Cortex of kidney (tissue), 1 donor: ENCODE measurements around the gene QSER1.
"Not testable (repeated sequence)": the region's sequence is repeated elsewhere in the genome, so short reads cannot be mapped to it uniquely, and the experiment has no call there.

ENCODE experiments used
- DNase-seq: peaks from one replicate; lab custom pipeline; 2025; lab: John Stamatoyannopoulos, UW

QSER1 gene

GRCh38 chr11:33001281-33001680, 108.7 kb downstream of the QSER1 start:
- DNase-seq = no peak

DNA sequence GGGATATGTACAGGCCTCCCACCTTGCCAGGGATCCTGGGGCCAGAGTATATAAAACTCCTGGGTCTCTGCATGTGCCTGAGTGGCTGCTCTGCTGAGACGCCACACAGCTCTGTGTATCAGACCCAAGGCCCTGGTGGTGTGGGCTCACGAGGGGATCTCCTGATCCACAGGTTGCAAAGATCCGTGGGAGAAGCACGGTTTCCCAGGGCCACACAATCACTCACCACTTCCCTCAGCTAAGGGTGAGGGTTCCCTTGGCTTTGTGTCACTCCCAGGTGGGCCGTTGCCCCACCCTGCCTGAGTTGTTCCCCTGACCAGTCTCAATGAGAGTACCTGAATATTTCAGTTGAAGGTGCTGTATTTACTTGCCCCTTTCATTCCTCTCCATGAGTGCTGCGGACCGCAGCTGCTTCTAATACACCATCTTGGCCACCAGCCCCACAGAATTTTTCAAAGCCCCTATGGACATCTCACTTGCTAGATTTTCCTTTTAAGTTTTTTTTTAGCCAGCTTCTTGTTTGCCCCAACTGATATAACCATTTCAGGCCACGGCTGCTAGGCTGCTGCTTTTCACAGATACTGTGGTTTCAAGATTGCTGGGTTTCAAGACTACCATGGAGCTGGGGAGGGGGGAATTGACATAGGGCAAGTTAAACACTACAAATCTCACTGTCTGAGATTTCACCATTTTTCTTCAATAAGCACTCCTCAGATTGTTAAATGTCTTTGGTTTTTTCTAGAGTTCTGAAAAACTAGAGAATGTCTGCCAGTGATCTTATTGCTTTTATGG, 109.3 kb downstream of the QSER1 start:
- DNase-seq = no peak

GRCh38 chr11:33005175-33005574, 112.6 kb downstream of the QSER1 start:
- no peak for DNase-seq

GRCh38 chr11:33006010-33006409, 113.4 kb downstream of the QSER1 start:
- no peak for DNase-seq

- DNase-seq = no peak
Observed at GRCh38 chr11:33013755-33014154, 121.1 kb downstream of the QSER1 start.

DNA sequence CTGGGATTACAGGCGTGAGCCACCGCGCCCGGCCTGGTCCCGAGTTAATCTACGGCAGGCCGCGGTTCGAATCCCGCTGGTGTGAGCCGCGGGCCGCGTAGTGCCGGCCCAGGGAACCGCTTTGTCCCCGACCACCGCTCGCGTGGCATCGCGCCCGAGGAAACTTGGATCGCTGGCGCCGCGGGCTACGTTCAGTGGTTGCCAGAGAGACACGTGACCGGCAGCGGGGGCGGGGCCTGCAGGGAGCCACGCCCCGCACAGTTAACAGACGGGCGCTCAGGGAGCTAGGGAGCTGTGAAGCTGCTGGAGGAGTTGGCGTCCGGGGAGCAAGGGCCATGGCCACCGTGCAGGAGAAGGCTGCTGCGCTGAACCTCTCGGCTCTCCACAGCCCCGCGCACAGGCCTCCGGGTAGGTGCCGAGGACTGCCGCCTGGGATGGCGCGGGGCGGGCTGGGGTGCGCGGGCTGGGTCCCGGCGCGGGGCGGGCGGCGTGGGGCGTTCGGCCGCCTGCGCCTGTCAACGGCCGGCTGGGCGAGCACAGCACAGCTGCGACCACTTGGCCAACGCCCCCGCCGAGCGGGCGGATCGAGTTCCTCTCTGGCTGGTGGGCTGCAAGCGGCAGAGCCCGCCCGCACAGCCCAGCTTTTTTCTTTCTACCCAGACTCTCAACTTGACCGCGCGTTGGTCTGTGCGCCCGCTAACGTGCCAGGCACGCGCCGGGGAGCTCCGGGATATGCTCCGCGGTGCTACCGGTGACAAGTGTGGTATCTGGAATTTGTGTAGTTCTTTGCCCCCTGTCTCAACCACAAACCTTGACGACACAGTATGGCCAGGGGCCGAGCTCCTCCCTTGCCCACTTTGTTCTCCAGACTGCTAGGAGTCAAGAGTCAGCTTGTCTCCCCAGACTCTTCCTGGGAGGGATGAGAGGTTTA, 123.3 kb downstream of the QSER1 start, which contains the start of gene DEPDC7:
Gene DEPDC7 (plus strand): TSS at position 258 of the 931 bp plus-strand sequence. CDS start 78 bp downstream, at position 336.
- DNase-seq = no peak

GRCh38 chr11:33016654-33017053, 124.0 kb downstream of the QSER1 start:
- DNase-seq = no peak

DNA sequence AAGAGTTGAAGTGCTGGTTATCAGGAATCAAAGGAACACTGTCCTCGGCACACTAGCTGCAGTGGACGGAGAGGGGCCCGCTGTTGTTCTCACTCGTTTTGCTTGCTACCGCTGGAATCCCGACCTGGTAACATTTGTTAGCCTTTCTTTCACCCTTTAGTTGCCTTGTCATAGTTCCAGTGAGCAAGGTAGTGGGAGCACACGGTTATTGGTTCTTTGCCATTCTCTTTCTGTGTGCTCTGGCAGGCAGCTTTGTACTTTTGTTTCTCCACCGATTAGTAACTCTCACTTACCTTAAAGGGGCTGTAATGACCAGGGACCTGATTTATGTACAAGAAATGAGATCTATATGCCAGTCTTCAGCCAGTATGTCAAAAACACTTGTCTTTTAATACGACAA, 124.9 kb downstream of the QSER1 start:
- DNase-seq = no peak

DNA sequence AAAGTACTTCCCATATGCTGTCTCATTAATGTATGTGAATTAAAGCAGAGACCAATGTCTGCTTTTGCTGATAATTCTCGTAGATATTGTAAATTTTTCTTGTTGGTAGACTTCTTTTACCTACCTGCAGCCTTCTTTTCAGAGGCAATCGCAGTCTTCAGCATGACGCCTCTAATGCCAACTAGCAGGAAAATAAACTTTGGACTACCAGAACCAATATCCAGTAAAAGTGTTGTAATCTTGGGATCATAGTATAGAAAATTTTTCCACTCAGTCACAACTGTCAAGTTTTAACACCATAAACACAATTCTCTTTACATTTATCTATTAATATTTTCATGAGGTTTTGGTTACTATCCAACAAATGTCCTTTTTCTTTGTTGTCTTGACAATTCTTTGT, 125.4 kb downstream of the QSER1 start:
- DNase-seq = no peak

DNA sequence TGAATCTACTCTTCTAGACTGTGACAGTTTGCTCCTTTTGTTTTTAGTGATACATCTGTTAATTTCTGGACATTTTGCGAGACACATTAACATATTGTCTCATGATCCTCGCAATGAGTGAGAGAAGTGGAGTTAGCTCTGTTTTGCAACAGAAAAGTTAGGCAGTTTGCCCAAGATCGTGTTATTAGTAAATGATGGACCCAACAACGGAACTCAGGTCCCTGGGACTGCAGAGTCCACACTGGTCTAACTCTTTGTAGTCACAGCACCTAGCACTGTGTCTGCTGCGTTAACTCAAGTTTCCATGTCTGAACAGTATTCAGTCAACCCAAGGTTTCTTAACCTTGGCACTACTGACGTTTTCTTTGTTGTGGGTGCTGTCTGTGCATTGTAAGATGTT, 126.2 kb downstream of the QSER1 start:
- no peak for DNase-seq

GRCh38 chr11:33021501-33021900, 128.9 kb downstream of the QSER1 start:
- no peak for DNase-seq

GRCh38 chr11:33021937-33022336, 129.3 kb downstream of the QSER1 start:
- DNase-seq = no peak

DNA sequence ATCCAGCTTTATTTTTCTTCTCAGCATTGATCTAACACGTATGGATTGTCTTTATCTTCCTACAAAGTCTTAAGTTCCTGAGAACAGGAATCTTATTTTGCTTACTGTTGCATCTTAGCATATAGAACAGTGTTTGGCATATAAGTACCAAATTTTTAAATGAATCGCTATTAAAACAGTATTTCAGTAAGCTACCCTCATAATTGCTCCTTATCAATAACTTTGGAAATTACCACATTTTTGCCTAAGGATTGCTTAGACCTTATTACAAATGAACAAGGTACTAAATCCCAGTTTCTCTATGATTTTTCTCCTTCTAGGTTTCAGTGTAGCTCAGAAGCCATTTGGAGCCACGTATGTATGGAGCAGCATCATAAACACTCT, 132.7 kb downstream of the QSER1 start:
- no peak for DNase-seq

DNA sequence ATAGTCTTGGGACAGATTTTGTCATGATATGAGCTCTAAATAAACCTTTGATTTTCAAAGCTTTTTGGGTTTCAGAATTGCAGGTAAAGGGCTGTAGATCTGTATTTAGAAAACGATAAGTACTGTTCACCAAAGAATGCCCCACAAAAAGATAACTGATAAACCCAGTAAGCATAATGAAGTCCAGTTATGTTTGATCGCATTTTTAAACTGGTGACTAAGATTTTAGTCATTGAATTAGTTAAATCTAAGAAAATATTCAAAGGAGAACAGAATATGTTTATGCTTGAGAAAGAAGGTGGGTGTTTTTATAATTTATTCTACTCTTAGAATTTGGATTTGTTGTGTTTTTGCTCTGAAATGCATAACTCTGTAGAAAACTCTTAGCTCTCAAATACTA, 134.6 kb downstream of the QSER1 start:
- no peak for DNase-seq

DNA sequence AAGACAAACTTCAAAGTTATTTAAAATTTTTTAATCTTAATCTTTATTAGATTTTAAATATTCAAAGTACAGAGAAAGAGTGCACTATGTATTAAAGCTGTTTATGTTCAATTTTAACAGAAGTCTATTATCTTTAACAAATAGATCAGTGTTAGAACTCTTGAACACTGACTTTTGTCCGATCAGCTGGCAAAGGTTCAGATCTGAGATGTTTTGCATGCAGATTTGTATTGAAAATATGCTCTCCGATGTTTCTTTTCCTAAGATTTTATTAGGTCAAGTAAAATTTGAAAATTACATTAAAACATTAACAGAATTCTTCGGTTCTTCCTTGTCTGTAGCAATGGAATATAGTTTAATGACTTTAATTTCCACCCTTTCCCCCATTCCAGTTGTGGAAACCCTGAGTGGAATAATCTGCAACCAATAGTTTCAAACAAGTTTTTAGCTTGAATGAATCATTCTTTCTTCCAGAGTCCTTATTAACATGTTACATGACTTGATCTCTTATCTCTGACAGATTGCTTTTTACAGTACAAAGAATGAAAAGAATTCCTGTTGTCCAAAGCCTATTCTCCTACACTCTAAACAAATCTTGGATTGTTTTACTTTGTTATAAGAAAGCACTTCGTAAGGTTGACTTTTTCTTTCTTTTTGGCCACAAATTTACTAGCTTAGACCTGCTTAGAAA, 135.4 kb downstream of the QSER1 start:
- no peak for DNase-seq

DNA sequence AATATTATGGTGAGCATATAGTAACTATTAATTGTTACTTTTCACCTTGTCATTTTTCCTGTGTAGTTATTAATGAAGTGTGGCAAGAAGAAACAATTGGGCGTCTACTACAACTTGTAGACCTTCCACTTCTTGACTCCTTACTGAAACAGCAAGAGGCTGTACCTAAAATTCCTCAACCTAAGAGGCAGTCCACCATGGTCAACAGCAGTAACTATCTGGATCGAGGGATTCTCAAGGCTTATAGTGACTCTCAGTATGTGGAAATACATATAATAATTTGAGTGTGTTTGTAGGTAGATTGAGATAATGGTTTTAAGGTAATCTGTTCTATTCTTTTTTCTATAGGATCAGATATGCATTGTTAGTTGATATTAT, 135.9 kb downstream of the QSER1 start:
- no peak for DNase-seq

- DNase-seq = not testable (repeated sequence)
Observed at GRCh38 chr11:33029218-33029617, 136.6 kb downstream of the QSER1 start.
